ENCODE measurements around the gene FAF1.

DNA sequence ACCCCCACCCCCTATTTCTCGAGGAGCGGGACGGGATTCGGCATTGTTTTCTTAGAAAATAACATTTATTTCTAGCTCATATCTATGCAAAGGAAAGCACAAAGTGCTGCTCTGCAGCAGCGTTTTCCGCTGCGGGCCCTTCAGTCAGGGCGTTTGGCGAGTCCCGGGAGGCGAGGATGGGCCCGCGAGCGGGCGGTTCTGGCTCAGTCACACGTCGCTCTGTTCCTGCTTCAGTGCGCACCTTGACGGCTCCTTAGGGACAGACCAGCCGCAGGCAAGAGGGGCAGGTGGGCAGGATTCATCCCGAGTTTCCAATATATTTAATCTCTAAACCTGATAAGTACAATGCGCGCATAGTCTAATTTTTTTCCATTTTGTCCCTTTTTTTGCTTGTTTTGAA, 542.6 kb downstream of the FAF1 start:
- no peak for TF ChIP-seq POLR2A (IDR thresholded peaks at IDR 0.05)
- TF ChIP-seq, protein P1, sequence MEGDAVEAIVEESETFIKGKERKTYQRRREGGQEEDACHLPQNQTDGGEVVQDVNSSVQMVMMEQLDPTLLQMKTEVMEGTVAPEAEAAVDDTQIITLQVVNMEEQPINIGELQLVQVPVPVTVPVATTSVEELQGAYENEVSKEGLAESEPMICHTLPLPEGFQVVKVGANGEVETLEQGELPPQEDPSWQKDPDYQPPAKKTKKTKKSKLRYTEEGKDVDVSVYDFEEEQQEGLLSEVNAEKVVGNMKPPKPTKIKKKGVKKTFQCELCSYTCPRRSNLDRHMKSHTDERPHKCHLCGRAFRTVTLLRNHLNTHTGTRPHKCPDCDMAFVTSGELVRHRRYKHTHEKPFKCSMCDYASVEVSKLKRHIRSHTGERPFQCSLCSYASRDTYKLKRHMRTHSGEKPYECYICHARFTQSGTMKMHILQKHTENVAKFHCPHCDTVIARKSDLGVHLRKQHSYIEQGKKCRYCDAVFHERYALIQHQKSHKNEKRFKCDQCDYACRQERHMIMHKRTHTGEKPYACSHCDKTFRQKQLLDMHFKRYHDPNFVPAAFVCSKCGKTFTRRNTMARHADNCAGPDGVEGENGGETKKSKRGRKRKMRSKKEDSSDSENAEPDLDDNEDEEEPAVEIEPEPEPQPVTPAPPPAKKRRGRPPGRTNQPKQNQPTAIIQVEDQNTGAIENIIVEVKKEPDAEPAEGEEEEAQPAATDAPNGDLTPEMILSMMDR (IDR thresholded peaks at IDR 0.05): no peak
